ENCODE data around the gene GRID2. TPM values are rescaled to one million over a fixed set of nuclear protein-coding genes. Genes with fewer than 3 reads are reported as not detected.

The GRID2 gene
- total and polyA plus RNA-seq, 2 of the 4 experiments (the other 2 are of a cell fraction) = under 0.01 TPM; not detected in 1

- Histone ChIP-seq H3K18ac (ENCODE audit: low read depth, low read length) (no peak overlapping the region), H3K79me1 (ENCODE audit: low read depth in 1 of 2, low read length in 2 of 2) (no peaks in the 10 kb centered on the region), H2AK5ac (ENCODE audit: low read depth, low read length) (no peak overlapping the region), H2BK20ac (ENCODE audit: low read depth, low read length) (no peak overlapping the region), H3K14ac (replicated peaks; ENCODE audit: low read depth, low read length) (no peak overlapping the region), H3K36me3 (ENCODE audit: control insufficient read depth, insufficient read depth, low read length) (no peaks in the 10 kb centered on the region), H3K4me2 (ENCODE audit: low read depth, low read length) (no peak overlapping the region), H3K9me1 (ENCODE audit: insufficient read depth, low read length) (no peaks in the 10 kb centered on the region), H4K5ac (ENCODE audit: low read depth, low read length) (no peak overlapping the region), H2AK9ac (replicated peaks; ENCODE audit: low read depth, low read length, poor library complexity) (no peak overlapping the region), H3K4me3 (ENCODE audit: insufficient read depth, low read depth, low read length) (no peak overlapping the region), H3K27me3 (ENCODE audit: control insufficient read depth, insufficient read depth, low read length) (no peaks in the 10 kb centered on the region), H4K20me1 (ENCODE audit: insufficient read depth, low read length) (no peaks in the 10 kb centered on the region), H4K91ac (ENCODE audit: insufficient read depth, low read depth, low read length) (no peak overlapping the region), H3K9ac (ENCODE audit: low read depth, low read length) (no peak overlapping the region), H3K9me3 (ENCODE audit: control insufficient read depth, insufficient read depth, low read length) (no peaks in the 10 kb centered on the region), H2BK5ac (ENCODE audit: low read depth, low read length, poor library complexity, severe bottlenecking) (no peak overlapping the region), H4K8ac (ENCODE audit: low read depth in 2 of 2, low read length in 2 of 2) (no peak overlapping the region), H3K23ac (ENCODE audit: low read depth, low read length) (no peak overlapping the region), H2AFZ (replicated peaks; ENCODE audit: low read length, poor library complexity) (no peak overlapping the region), H2BK15ac (ENCODE audit: low read depth, low read length) (no peak overlapping the region), H3K56ac (ENCODE audit: extremely low read depth, insufficient read depth, low read length) (no peak overlapping the region), H3K4me1 (ENCODE audit: control insufficient read depth, insufficient read depth, low read length) (no peaks in the 10 kb centered on the region), H2BK120ac (ENCODE audit: low read depth, low read length) (no peak overlapping the region), H3K4ac (ENCODE audit: low read depth, low read length) (no peak overlapping the region), H3K27ac (ENCODE audit: insufficient read depth, low read length) (no peak overlapping the region)
- BruUV-seq (replicated peaks) = no TSS peak
- intact Hi-C loops (cut with micrococcal nuclease) = no loop called here
- DNase-seq = no peak
- no CpG with 5 or more reads among the region's 6 CpGs for WGBS, 2 experiments (ENCODE audit: extremely low coverage in 2 of 2, insufficient read length in 1 of 2)
- in situ Hi-C loops (cut with MboI; ENCODE audit: low sequenced_read_pairs) = no loop called here
- CTCF ChIA-PET = no interaction called here
- no peak for TF ChIP-seq MXI1 (IDR thresholded peaks at IDR 0.05; ENCODE audit: borderline replicate concordance, low read depth, low read length)
- TF ChIP-seq, protein P1, sequence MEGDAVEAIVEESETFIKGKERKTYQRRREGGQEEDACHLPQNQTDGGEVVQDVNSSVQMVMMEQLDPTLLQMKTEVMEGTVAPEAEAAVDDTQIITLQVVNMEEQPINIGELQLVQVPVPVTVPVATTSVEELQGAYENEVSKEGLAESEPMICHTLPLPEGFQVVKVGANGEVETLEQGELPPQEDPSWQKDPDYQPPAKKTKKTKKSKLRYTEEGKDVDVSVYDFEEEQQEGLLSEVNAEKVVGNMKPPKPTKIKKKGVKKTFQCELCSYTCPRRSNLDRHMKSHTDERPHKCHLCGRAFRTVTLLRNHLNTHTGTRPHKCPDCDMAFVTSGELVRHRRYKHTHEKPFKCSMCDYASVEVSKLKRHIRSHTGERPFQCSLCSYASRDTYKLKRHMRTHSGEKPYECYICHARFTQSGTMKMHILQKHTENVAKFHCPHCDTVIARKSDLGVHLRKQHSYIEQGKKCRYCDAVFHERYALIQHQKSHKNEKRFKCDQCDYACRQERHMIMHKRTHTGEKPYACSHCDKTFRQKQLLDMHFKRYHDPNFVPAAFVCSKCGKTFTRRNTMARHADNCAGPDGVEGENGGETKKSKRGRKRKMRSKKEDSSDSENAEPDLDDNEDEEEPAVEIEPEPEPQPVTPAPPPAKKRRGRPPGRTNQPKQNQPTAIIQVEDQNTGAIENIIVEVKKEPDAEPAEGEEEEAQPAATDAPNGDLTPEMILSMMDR (conservative IDR thresholded peaks at IDR 0.05; ENCODE audit: low read depth, low read length) = no peak
- TF ChIP-seq MAFK (IDR thresholded peaks at IDR 0.05; ENCODE audit: low read depth, low read length) = no peak
- TF ChIP-seq SMC3 (IDR thresholded peaks at IDR 0.05; ENCODE audit: low read depth, low read length) = no peak
- TF ChIP-seq FOS (IDR thresholded peaks at IDR 0.05; ENCODE audit: low read depth, low read length) = no peak
- TF ChIP-seq, protein P2, sequence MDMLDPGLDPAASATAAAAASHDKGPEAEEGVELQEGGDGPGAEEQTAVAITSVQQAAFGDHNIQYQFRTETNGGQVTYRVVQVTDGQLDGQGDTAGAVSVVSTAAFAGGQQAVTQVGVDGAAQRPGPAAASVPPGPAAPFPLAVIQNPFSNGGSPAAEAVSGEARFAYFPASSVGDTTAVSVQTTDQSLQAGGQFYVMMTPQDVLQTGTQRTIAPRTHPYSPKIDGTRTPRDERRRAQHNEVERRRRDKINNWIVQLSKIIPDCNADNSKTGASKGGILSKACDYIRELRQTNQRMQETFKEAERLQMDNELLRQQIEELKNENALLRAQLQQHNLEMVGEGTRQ (IDR thresholded peaks at IDR 0.05; ENCODE audit: low read depth, low read length) = no peak
- no peak for TF ChIP-seq MAZ (IDR thresholded peaks at IDR 0.05; ENCODE audit: borderline replicate concordance, low read depth, low read length)
- TF ChIP-seq ELK1 (IDR thresholded peaks at IDR 0.05; ENCODE audit: borderline replicate concordance, low read depth, low read length) = no peak
- TF ChIP-seq RCOR1 (IDR thresholded peaks at IDR 0.05; ENCODE audit: insufficient replicate concordance, low read length) = no peak
- no peak for TF ChIP-seq CHD1 (IDR thresholded peaks at IDR 0.05; ENCODE audit: low read depth, low read length)
- ATAC-seq (ENCODE audit: low read depth) = no peak
- POLR2A ChIA-PET (ENCODE audit: unreplicated experiment) = no interaction called here
- dilution Hi-C loops (cut with HindIII; ENCODE audit: low sequenced_read_pairs, unreplicated experiment) = no loop called here
Observed at GRCh38 chr4:93710101-93710846, 1406.5 kb downstream of the GRID2 start.
